GM12878 (cell line): ENCODE results near the gene TUBA1A. TPM values are rescaled to one million over a fixed set of nuclear protein-coding genes. Genes with fewer than 3 reads are reported as not detected.

Experiments used
- ATAC-seq: fragments of 200-7000 bp; cut with Tn5 transposase; 3 replicates; pipeline ENCODE4 v1.9.1; 2020; ENCODE audit warnings: mild to moderate bottlenecking, moderate library complexity
- BruUV-seq: library from RNA; stranded (reverse); fragments of 400-500 nt; replicated peaks from 2 replicates; lab custom pipeline; 2021; lab: Mats Ljungman, UMichigan
- CTCF ChIA-PET: fragments of 300-600 bp; sonication (Branson Sonifier 250); formaldehyde crosslinking; extraction: SDS; loops from one replicate; lab custom pipeline; 2021; ENCODE audit warnings: inconsistent platforms; lab: Yijun Ruan, JAX
- POLR2A ChIA-PET: fragments of 350-600 bp; formaldehyde crosslinking; extraction: SDS; loops from one replicate; lab custom pipeline; 2021; ENCODE audit warnings: inconsistent platforms; lab: Charles Lee
- RAD21 ChIA-PET: fragments of 300-600 bp; sonication (Branson Sonifier 250); formaldehyde crosslinking; loops from one replicate; lab custom pipeline; 2023; ENCODE audit warnings: antibody characterized with exemption; ENCODE audit not compliant: unreplicated experiment; lab: Charles Lee
- SMC1A ChIA-PET: fragments of 300-600 bp; sonication (Branson Sonifier 250); formaldehyde crosslinking; loops from one replicate; lab custom pipeline; 2023; ENCODE audit not compliant: unreplicated experiment, uncharacterized antibody; lab: Charles Lee
- DNase-seq: peaks from one replicate; pipeline ENCODE4 v3.0.0-alpha.2; 2011; ENCODE audit warnings: low read depth, low spot score
- FAIRE-seq: peaks from 3 replicates; lab custom pipeline; 2011; peaks lifted over from hg19 to GRCh38; lab: Jason Lieb, UNC
- H2AFZ ChIP-seq: 2 replicates; pipeline ENCODE4 v1.6.0; 2011; ENCODE audit warnings: low read depth, low read length, control low read depth; ENCODE audit not compliant: control insufficient read depth
- H3K27ac ChIP-seq: 2 replicates; pipeline ENCODE4 v1.5.1; 2011; ENCODE audit warnings: control low read depth; ENCODE audit not compliant: control insufficient read depth, insufficient read depth
- H3K27me3 ChIP-seq, 2 experiments: replicated peaks in 1 of 2; 2 replicates each; pipeline versions ENCODE4 v1.6.0 to v1.6.1; 2011; ENCODE audit warnings: low read length in 1 of 2; ENCODE audit not compliant: control insufficient read depth in 2 of 2, insufficient read depth in 2 of 2
- H3K36me3 ChIP-seq, 2 experiments: 2 replicates each; pipeline ENCODE4 v1.5.1; 2011; ENCODE audit warnings: low read length in 1 of 2; ENCODE audit not compliant: control insufficient read depth in 2 of 2, insufficient read depth in 2 of 2
- H3K4me1 ChIP-seq: 2 replicates; pipeline ENCODE4 v1.6.1; 2011; ENCODE audit warnings: mild to moderate bottlenecking, low read length, moderate library complexity, mixed read lengths; ENCODE audit not compliant: control insufficient read depth, insufficient read depth
- H3K4me2 ChIP-seq: 2 replicates; pipeline ENCODE4 v1.6.0; 2011; ENCODE audit warnings: control low read depth; ENCODE audit not compliant: control insufficient read depth, insufficient read depth
- H3K4me3 ChIP-seq: fragments of 200-600 bp; sonication (generic); 2 replicates; pipeline ENCODE4 v1.5.1; 2016
- H3K79me2 ChIP-seq: 2 replicates; pipeline ENCODE4 v1.6.0; 2011; ENCODE audit warnings: low read length; ENCODE audit not compliant: control insufficient read depth, insufficient read depth
- H3K9ac ChIP-seq: 2 replicates; pipeline ENCODE4 v1.8.0; 2011; ENCODE audit warnings: low read length, control low read depth, mixed read lengths; ENCODE audit not compliant: control insufficient read depth, insufficient read depth
- H3K9me3 ChIP-seq: replicated peaks from 3 replicates; pipeline ENCODE4 v1.5.1; 2011; ENCODE audit warnings: mild to moderate bottlenecking, low read length; ENCODE audit not compliant: control insufficient read depth, insufficient read depth
- H4K20me1 ChIP-seq: 2 replicates; pipeline ENCODE4 v1.6.0; 2011; ENCODE audit not compliant: control insufficient read depth, insufficient read depth
- BACH1 ChIP-seq: fragments of 450-650 bp; IDR thresholded peaks from 2 replicates; pipeline ENCODE4 v1.6.1; 2017; ENCODE audit warnings: mild to moderate bottlenecking, borderline replicate concordance
- RAD51 ChIP-seq: fragments of 450-650 bp; IDR thresholded peaks from 2 replicates; pipeline ENCODE4 v1.6.1; 2016; ENCODE audit warnings: moderate library complexity, mild to moderate bottlenecking, inconsistent platforms
- REST ChIP-seq: IDR thresholded peaks from 2 replicates; pipeline ENCODE4 v1.6.1; 2012; ENCODE audit warnings: mild to moderate bottlenecking, low read depth, low read length
- STAT3 ChIP-seq: IDR thresholded peaks from 2 replicates; pipeline ENCODE4 v1.6.1; 2011; ENCODE audit warnings: low read depth, low read length, improper control_type of control experiment
- ZNF384 ChIP-seq: IDR thresholded peaks from 2 replicates; pipeline ENCODE4 v1.6.1; 2012; ENCODE audit warnings: low read depth, mild to moderate bottlenecking, low read length, improper control_type of control experiment, borderline replicate concordance
- WGBS: methylation state at CpG from one replicate; pipeline ENCODE4 v1.1.6; 2016; ENCODE audit warnings: low lambda C conversion rate; ENCODE audit not compliant: insufficient replicate concordance, insufficient coverage; ENCODE audit errors: missing lambda C conversion rate; 5-methylcytosine and 5-hydroxymethylcytosine counted together
- in situ Hi-C: fragments of 300-500 bp; cut with MboI; formaldehyde crosslinking; loops from 9 replicates; pipeline ENCODE4 v1.14.3; 2018; ENCODE audit warnings: mixed read lengths
- intact Hi-C: fragments of 100-400 bp; cut with micrococcal nuclease; formaldehyde crosslinking; loops from one replicate; pipeline ENCODE4 v1.14.2; 2022; ENCODE audit not compliant: unreplicated experiment
- polyA plus RNA-seq, 11 experiments: library from polyadenylated mRNA; depleted of rRNA in 4 of 11; unstranded in 6 of 11; stranded (reverse) in 5 of 11; fragments of >200 nt; fragmentation: Nextera tagmentation in 4 of 11; fragmentation: Illumina TruSeq in 1 of 11; extraction: Ambion mirVana in 4 of 11; extraction: Trizol in 1 of 11; gene quantifications; 1 replicate in 1 of 11; 2 replicates in 10 of 11; pipeline versions ENCODE4 v1.2.1 to v1.2.3, GENCODE V29; 2011 to 2016; ENCODE audit warnings: inconsistent platforms in 2 of 11, missing spikeins in 2 of 11, low read depth in 1 of 11
- total RNA-seq, 4 experiments: library from RNA; depleted of rRNA in 3 of 4; stranded (reverse); fragments of >200 nt in 3 of 4; fragmentation: Illumina TruSeq in 1 of 4; extraction: Trizol in 1 of 4; gene quantifications; 2 replicates each; pipeline versions ENCODE4 v1.2.1 to v1.2.3, GENCODE V29; 2013 to 2021
- TF ChIP-seq, protein P1 (sequence below): IDR thresholded peaks from 2 replicates; pipeline ENCODE4 v1.6.1; 2011; ENCODE audit warnings: borderline replicate concordance, low read depth, mild to moderate bottlenecking, moderate library complexity, low read length; ENCODE audit not compliant: insufficient read depth, poor library complexity, severe bottlenecking

The TUBA1A gene
- total and polyA plus RNA-seq, 10 of the 15 experiments (the other 5 are each of a cell fraction or from before 2014, with no cell fraction given), result 129 to 496 (median 249) TPM

- no peaks in the 10 kb centered on the region for H4K20me1 ChIP-seq
- WGBS, result 100% methylated on average over 1 of the region's 1 CpG
- H3K27ac ChIP-seq, result no peak overlapping the region
- CTCF ChIA-PET, result interaction anchor here (0.7 to 3.8 kb wide), 11 partner anchors 9 to 173 kb away, joined by 3 to 47 read pairs (median 3); partner anchors contain the start of gene TUBA1A
- intact Hi-C loops (no loop called here), in situ Hi-C loops (loop anchor here (10.0 kb wide), 1 partner anchor 172 kb away; the partner anchor contains the start of genes KMT2D and RHEBL1)
- H3K79me2 ChIP-seq, result no peaks in the 10 kb centered on the region
- no peaks in the 10 kb centered on the region for H3K27me3 ChIP-seq
- peaks cover 3% of the 10 kb centered on the region; the same call in 1 of the 2 replicates for H3K4me1 ChIP-seq
- H3K9me3 ChIP-seq, result no peaks in the 10 kb centered on the region
- SMC1A ChIA-PET, result interaction anchor here (2.3 to 2.5 kb wide), 2 partner anchors 138 to 148 kb away, joined by 12 to 17 read pairs; no protein-coding TSS in a partner anchor
- no peaks in the 10 kb centered on the region for H3K36me3 ChIP-seq
- no peak overlapping the region for H3K9ac ChIP-seq
- TF ChIP-seq STAT3 (no peak), RAD51 (0 out of 2 replicates have a peak, but pooled peaks have one; percentile 16)
- FAIRE-seq (no peak), DNase-seq (no peak), ATAC-seq (no peak)
- no peak overlapping the region for H3K4me3 ChIP-seq
- BruUV-seq, result no TSS peak
- no peak overlapping the region for H3K4me2 ChIP-seq
- POLR2A ChIA-PET, result interaction anchor here (1.8 kb wide), 1 partner anchor 105 kb away, joined by 17 read pairs; the partner anchor contains the start of gene TUBA1B
- H2AFZ ChIP-seq, result no peak overlapping the region
- RAD21 ChIA-PET, result interaction anchor here (1.1 to 1.8 kb wide), 4 partner anchors 104 to 173 kb away, joined by 6 to 11 read pairs (median 6); no protein-coding TSS in a partner anchor
Observed at GRCh38 chr12:49236423-49236822, 47.5 kb upstream of the TUBA1A start.

DNA sequence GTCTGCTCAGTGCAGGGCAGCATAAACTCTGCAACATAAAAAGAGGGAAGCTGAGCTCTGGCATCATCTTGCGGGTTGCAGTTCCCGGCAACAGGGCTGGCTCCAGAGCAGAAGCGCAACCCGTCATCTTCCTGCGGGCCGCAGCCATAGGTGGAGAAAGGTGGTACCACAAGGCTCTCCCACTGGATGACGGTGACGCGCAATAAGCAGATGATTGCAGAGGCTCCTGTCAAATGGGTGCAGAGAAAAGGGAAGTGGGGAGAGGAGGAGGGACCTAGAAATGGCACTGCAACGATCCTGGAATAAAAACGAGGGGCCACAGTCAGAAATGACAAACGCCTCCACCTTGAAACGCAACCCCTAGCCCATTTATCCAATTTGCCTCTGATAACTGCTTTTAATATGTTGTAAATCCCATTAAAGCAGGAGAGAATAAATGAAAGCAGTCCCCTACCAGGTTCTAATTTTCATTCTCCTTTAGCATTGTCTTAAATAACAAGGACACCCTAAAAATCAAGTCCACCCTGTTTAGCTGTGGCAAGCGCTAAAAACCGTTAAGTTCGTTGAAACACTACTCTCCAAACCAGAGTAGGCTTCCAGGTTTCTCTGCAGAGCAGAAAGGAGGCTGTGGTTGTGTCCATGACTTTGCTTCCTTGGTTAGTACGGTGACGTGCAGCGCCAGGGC lies 45.1 kb upstream of the TUBA1A start:
- POLR2A ChIA-PET, result no interaction called here
- Histone ChIP-seq H3K27me3 (no peaks in the 10 kb centered on the region), H3K9ac (peak overlapping the region; percentile 59), H2AFZ (peak overlapping the region; percentile 79), H3K4me1 (peaks cover 3% of the 10 kb centered on the region; the same call in 1 of the 2 replicates), H3K79me2 (no peaks in the 10 kb centered on the region), H3K9me3 (no peaks in the 10 kb centered on the region), H3K36me3 (no peaks in the 10 kb centered on the region), H3K4me2 (peak overlapping the region; percentile 83), H3K4me3 (peak overlapping the region; percentile 4; the same call in 1 of the 2 replicates), H3K27ac (peak overlapping the region; percentile 66), H4K20me1 (no peaks in the 10 kb centered on the region)
- DNase-seq, result peak; percentile 35
- no TSS peak for BruUV-seq
- intact Hi-C loops, result loop anchor here (1.0 to 2.0 kb wide), 4 partner anchors 31 to 146 kb away; partner anchors contain the start of genes TUBA1A, TUBA1B and TUBA1C
- RAD21 ChIA-PET, result interaction anchor here (1.5 to 2.0 kb wide), 2 partner anchors 104 to 123 kb away, joined by 5 to 6 read pairs; partner anchors contain the start of gene LMBR1L
- in situ Hi-C loops, result loop anchor here (10.0 kb wide), 1 partner anchor 169 kb away; the partner anchor contains the start of genes KMT2D and RHEBL1
- SMC1A ChIA-PET, result no interaction called here
- no peak for ATAC-seq
- WGBS, result 2% methylated on average over 19 of the region's 19 CpGs
- no peak for FAIRE-seq
- CTCF ChIA-PET, result interaction anchor here (0.8 to 3.8 kb wide), 10 partner anchors 10 to 170 kb away, joined by 3 to 47 read pairs (median 5); no protein-coding TSS in a partner anchor
- TF ChIP-seq BACH1, result no peak
- no peak for TF ChIP-seq REST
- TF ChIP-seq ZNF384, result no peak
- TF ChIP-seq, protein P1, sequence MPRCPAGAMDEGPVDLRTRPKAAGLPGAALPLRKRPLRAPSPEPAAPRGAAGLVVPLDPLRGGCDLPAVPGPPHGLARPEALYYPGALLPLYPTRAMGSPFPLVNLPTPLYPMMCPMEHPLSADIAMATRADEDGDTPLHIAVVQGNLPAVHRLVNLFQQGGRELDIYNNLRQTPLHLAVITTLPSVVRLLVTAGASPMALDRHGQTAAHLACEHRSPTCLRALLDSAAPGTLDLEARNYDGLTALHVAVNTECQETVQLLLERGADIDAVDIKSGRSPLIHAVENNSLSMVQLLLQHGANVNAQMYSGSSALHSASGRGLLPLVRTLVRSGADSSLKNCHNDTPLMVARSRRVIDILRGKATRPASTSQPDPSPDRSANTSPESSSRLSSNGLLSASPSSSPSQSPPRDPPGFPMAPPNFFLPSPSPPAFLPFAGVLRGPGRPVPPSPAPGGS, result no peak
